Smooth muscle cell of trachea (primary cell): Measurements from ENCODE around the gene ECE1. TPM values are rescaled to one million over a fixed set of nuclear protein-coding genes. Genes with fewer than 3 reads are reported as not detected.

Experiments
- total RNA-seq: library from RNA; depleted of rRNA; stranded (reverse); fragments of >200 nt; gene quantifications from 2 replicates; pipeline ENCODE4 v1.2.1, GENCODE V29; 2014

Gene ECE1
- 97.2 and 136 TPM in 2 replicates for total RNA-seq

DNA sequence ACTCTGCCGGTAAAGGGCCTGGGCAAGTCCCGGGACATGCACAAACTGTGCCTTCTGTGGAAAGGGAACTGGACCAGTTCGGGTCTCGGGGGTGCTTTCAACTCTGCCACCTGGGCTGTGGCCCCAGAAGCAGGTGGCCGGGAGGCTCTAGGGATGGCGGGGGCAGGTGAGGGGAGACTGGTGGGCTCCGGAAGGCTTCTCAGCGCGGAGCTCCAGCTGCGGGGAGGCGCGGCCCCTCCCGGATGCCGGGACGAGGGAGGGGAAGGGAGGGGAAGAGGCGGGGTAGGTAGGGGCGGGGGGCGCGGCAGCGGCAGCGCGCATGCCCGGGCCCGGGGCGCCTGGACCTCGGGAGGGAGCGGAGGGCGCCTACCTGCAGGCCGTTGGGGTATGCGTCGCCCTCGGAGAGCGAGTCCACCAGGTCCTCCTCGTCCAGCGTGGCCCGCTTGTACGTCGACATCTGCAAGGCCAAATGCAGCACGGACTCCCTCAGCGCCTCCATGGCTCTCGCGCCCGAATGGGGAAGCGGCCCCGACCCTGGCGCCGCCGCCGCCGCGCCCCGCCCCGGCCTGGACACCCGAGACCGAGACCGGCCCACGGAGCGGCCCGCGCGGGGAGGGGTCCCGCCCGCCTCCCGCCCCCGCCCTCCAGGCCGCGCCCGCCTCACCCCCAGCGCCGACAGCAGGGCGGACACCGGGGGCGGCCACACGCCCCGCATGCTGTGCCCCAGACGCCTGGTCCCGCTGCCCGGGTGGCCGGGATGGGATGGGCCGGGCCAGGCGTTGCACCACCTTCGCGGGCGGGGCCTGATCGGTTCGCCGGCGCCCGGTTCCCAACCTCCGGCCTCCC, at the start of gene ECE1:
Gene ECE1, minus strand, starts transcription at position 764 of the 846 bp plus-strand sequence. Its CDS starts 49 bp downstream, at position 715.

DNA sequence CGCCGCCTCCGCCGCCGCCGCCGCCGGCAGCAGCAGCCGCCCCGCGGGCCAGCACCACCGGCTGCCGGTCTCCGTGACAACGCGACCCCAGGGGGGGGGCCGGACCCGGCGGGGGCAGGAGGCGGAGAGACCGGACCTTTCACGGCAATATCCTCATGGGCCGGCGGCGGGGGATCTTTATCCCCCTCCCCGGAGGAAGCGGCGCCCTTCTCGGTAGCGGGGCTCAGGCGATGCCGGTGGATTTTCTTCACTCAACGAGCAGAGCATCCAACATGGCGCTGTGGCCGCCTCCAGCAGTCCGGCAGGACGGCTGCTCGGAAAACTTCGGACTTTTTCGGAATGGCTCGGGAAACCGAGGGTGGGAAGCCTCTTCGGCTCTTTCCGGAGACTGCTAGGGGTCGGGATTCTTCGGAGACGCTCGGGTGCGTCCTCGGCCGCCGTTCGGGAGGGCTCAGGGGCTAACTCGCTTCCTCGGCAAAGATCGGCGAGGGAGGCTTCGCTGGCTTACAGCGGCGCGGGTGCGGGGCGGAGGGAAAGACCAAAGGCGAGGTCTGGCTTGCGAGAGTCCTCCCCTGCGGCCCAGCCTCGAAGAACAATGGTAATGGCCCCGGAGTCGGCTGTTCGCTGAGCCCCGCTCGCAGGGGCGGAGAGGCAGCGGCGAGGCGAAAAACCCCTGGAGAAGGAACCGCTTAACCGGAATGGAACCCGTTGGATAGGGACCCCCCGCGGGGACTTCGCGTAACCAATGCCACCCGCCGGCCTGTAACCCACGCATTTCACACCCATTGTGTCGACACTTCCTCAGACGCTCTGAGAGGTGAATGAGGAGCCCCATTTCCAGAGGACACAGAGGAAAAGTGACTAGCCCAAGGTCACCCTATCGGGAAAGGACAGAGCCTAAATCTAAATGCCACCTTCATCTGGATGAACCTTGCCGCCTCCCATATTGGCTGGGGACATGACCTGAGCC, 113.4 kb downstream of the ECE1 start, which contains the start of gene EIF4G3:
Gene EIF4G3, minus strand, starts transcription at position 312 of the 970 bp plus-strand sequence. CDS start 174,155 bp downstream, outside the sequence.

Other genes with a start within 250 kb of the ECE1 start
- gene EIF4G3, start 113.6 kb downstream of the ECE1 start, total RNA-seq, result 41.4 and 44.8 TPM in 2 replicates
- gene NBPF3, start 149.7 kb upstream of the ECE1 start, total RNA-seq, result 20.8 and 29.3 TPM in 2 replicates
- 0.87 and 13.9 TPM in 2 replicates for gene ALPL, start 219.0 kb upstream of the ECE1 start, total RNA-seq